Parathyroid adenoma (tissue), 2 donors: Measurements from ENCODE around the gene SRPK1.
"Not testable (repeated sequence)": the region's sequence is repeated elsewhere in the genome, so short reads cannot be mapped to it uniquely, and the experiment has no call there.

ENCODE experiments used
- H2AFZ ChIP-seq: fragments of 300-600 bp; sonication (generic); one replicate; pipeline ENCODE4 v1.7.0; 2017; ENCODE audit warnings: antibody characterized with exemption, mild to moderate bottlenecking
- H3K27ac ChIP-seq: fragments of 300-600 bp; sonication (generic); one replicate; pipeline ENCODE4 v1.7.0; 2017
- H3K27me3 ChIP-seq: fragments of 300-600 bp; sonication (generic); one replicate; pipeline ENCODE4 v1.7.0; 2017; ENCODE audit warnings: low read length; ENCODE audit not compliant: control insufficient read depth, insufficient read depth
- H3K36me3 ChIP-seq: fragments of 300-600 bp; sonication (generic); one replicate; pipeline ENCODE4 v1.7.0; 2017; ENCODE audit warnings: low read length; ENCODE audit not compliant: control insufficient read depth, insufficient read depth
- H3K4me1 ChIP-seq: fragments of 300-600 bp; sonication (generic); one replicate; pipeline ENCODE4 v1.7.0; 2017; ENCODE audit warnings: control low read depth
- H3K4me2 ChIP-seq: fragments of 300-600 bp; sonication (generic); one replicate; pipeline ENCODE4 v1.7.0; 2017; ENCODE audit warnings: low read length
- H3K4me3 ChIP-seq: fragments of 300-600 bp; sonication (generic); one replicate; pipeline ENCODE4 v1.7.0; 2017; ENCODE audit warnings: low read depth, low read length
- H3K79me2 ChIP-seq: fragments of 300-600 bp; sonication (generic); one replicate; pipeline ENCODE4 v1.7.0; 2017; ENCODE audit warnings: control low read depth
- H3K9ac ChIP-seq: fragments of 300-600 bp; sonication (generic); one replicate; pipeline ENCODE4 v1.7.0; 2017; ENCODE audit warnings: mild to moderate bottlenecking
- H3K9me3 ChIP-seq: fragments of 300-600 bp; sonication (generic); one replicate; pipeline ENCODE4 v1.7.0; 2017; ENCODE audit warnings: low read length; ENCODE audit not compliant: control insufficient read depth
- CTCF ChIP-seq: fragments of 300-600 bp; sonication (generic); IDR thresholded peaks from one replicate; pipeline ENCODE4 v1.7.0; 2017; ENCODE audit warnings: antibody characterized with exemption, mild to moderate bottlenecking
- donor health status: primary hyperparathyroidism.

Gene SRPK1

GRCh38 chr6:35911871-35912653 lies 8.8 kb downstream of the SRPK1 start:
- Histone ChIP-seq H3K27ac (no peak overlapping the region), H3K4me1 (no peaks in the 10 kb centered on the region), H3K79me2 (peaks cover 39% of the 10 kb centered on the region), H3K9me3 (no peaks in the 10 kb centered on the region), H3K36me3 (no peaks in the 10 kb centered on the region), H3K4me3 (no peak overlapping the region), H3K4me2 (no peak overlapping the region), H3K27me3 (no peaks in the 10 kb centered on the region), H2AFZ (no peak overlapping the region), H3K9ac (no peak overlapping the region)
- TF ChIP-seq CTCF: no peak

- not testable (repeated sequence) for H3K9me3 ChIP-seq
These were observed 11.3 kb downstream of the SRPK1 start for GRCh38 chr6:35909571-35909970.

GRCh38 chr6:35908753-35909401 lies 12.0 kb downstream of the SRPK1 start:
- H3K36me3 ChIP-seq, H2AFZ ChIP-seq, H3K27me3 ChIP-seq, H3K9me3 ChIP-seq, H3K4me2 ChIP-seq, H3K4me1 ChIP-seq, H3K9ac ChIP-seq, H3K4me3 ChIP-seq, H3K27ac ChIP-seq: not testable (repeated sequence)
- peaks cover 34% of the 10 kb centered on the region for H3K79me2 ChIP-seq

More at GRCh38 chr6:35909571-35909970, 11.3 kb downstream of the SRPK1 start:
- peaks cover 37% of the 10 kb centered on the region for H3K79me2 ChIP-seq
- not testable (repeated sequence) for H3K4me2 ChIP-seq, H3K9ac ChIP-seq, H3K27ac ChIP-seq, H3K4me1 ChIP-seq, H3K27me3 ChIP-seq, H3K36me3 ChIP-seq, H2AFZ ChIP-seq, H3K4me3 ChIP-seq

GRCh38 chr6:35907750-35908149 lies 13.1 kb downstream of the SRPK1 start:
- Histone ChIP-seq H3K27me3 (no peaks in the 10 kb centered on the region), H3K4me1 (no peaks in the 10 kb centered on the region), H3K9me3 (no peaks in the 10 kb centered on the region), H3K9ac (no peak overlapping the region), H3K79me2 (peaks cover 38% of the 10 kb centered on the region), H3K27ac (no peak overlapping the region), H3K4me2 (no peak overlapping the region), H3K36me3 (no peaks in the 10 kb centered on the region), H2AFZ (no peak overlapping the region), H3K4me3 (no peak overlapping the region)
- TF ChIP-seq CTCF: no peak

GRCh38 chr6:35906499-35906846 lies 14.4 kb downstream of the SRPK1 start:
- Histone ChIP-seq H3K27ac (no peak overlapping the region), H2AFZ (no peak overlapping the region), H3K36me3 (no peaks in the 10 kb centered on the region), H3K27me3 (no peaks in the 10 kb centered on the region), H3K4me3 (no peak overlapping the region), H3K4me2 (no peak overlapping the region), H3K4me1 (no peaks in the 10 kb centered on the region), H3K9ac (no peak overlapping the region), H3K9me3 (no peaks in the 10 kb centered on the region), H3K79me2 (peaks cover 39% of the 10 kb centered on the region)
- no peak for TF ChIP-seq CTCF
